ENCODE results near the gene ILF3.

DNA sequence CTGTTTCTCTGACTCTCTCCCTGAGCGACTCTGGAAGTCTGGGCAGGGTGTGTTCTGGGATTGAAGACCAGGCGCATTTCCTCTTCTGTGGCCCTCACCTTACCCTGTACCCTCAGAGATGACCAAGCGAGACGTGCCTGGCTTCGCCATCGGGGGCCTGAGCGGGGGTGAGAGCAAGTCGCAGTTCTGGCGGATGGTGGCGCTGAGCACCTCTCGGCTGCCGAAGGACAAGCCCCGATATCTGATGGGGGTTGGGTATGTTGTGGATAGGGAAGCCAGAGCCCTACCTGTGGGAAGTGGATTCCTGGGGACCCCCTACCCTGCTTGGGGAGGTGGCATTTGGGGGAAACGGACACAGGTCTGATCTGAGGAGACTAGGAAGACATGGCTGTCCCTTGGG lies 57.9 kb downstream of the ILF3 start:
- TF ChIP-seq POLR2A (IDR thresholded peaks at IDR 0.05) = no peak
- TF ChIP-seq, protein P1, sequence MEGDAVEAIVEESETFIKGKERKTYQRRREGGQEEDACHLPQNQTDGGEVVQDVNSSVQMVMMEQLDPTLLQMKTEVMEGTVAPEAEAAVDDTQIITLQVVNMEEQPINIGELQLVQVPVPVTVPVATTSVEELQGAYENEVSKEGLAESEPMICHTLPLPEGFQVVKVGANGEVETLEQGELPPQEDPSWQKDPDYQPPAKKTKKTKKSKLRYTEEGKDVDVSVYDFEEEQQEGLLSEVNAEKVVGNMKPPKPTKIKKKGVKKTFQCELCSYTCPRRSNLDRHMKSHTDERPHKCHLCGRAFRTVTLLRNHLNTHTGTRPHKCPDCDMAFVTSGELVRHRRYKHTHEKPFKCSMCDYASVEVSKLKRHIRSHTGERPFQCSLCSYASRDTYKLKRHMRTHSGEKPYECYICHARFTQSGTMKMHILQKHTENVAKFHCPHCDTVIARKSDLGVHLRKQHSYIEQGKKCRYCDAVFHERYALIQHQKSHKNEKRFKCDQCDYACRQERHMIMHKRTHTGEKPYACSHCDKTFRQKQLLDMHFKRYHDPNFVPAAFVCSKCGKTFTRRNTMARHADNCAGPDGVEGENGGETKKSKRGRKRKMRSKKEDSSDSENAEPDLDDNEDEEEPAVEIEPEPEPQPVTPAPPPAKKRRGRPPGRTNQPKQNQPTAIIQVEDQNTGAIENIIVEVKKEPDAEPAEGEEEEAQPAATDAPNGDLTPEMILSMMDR (IDR thresholded peaks at IDR 0.05) = no peak
